Thoracic aorta (tissue), 2 donors: ENCODE data around the gene TJP1. TPM values are rescaled to one million over a fixed set of nuclear protein-coding genes. Genes with fewer than 3 reads are reported as not detected.

Experiments
- ATAC-seq: fragments of 150-250 bp; one replicate; pipeline ENCODE4 v1.8.0; 2017; ENCODE audit warnings: low read depth; ENCODE audit not compliant: insufficient number of reproducible peaks, low FRiP score
- DNase-seq: peaks from one replicate; pipeline ENCODE4 v3.0.0-alpha.2; 2020; ENCODE audit warnings: low spot score
- H3K27ac ChIP-seq, 2 donors: fragments of 200-600 bp; sonication (generic); 1 replicate in 1 of 2; 2 replicates in 1 of 2; pipeline ENCODE4 v1.5.1; 2016; ENCODE audit warnings: mild to moderate bottlenecking in 2 of 2, moderate library complexity in 2 of 2
- H3K27me3 ChIP-seq: fragments of 200-600 bp; sonication (generic); replicated peaks from 2 replicates; pipeline ENCODE4 v1.6.0; 2016; ENCODE audit warnings: mild to moderate bottlenecking; ENCODE audit not compliant: insufficient read depth
- H3K36me3 ChIP-seq: fragments of 200-600 bp; sonication (generic); one replicate; pipeline ENCODE4 v1.5.1; 2016
- H3K4me1 ChIP-seq, 2 donors: fragments of 200-600 bp; sonication (generic); 1 replicate in 1 of 2; 2 replicates in 1 of 2; pipeline versions ENCODE4 v1.5.1 to v1.6.0; 2016; ENCODE audit warnings: low read depth in 2 of 2, mild to moderate bottlenecking in 1 of 2; ENCODE audit not compliant: control insufficient read depth in 1 of 2
- H3K4me3 ChIP-seq: fragments of 200-600 bp; sonication (generic); 2 replicates; pipeline ENCODE4 v1.5.1; 2016; ENCODE audit warnings: mild to moderate bottlenecking
- H3K9me3 ChIP-seq: fragments of 200-600 bp; sonication (generic); 2 replicates; pipeline ENCODE4 v1.5.1; 2016
- CTCF ChIP-seq: fragments of 200-600 bp; sonication (generic); IDR thresholded peaks from one replicate; pipeline ENCODE4 v1.5.1; 2019; ENCODE audit warnings: antibody characterized with exemption
- total RNA-seq, 2 donors: library from RNA; depleted of rRNA; stranded (reverse); fragments of >200 nt; gene quantifications; one replicate each; pipeline versions ENCODE4 v1.1.0 to v1.2.3, GENCODE V29; 2016

Gene TJP1
- total RNA-seq, 2 donors from 2014 or later = 78.4 to 146 TPM

DNA sequence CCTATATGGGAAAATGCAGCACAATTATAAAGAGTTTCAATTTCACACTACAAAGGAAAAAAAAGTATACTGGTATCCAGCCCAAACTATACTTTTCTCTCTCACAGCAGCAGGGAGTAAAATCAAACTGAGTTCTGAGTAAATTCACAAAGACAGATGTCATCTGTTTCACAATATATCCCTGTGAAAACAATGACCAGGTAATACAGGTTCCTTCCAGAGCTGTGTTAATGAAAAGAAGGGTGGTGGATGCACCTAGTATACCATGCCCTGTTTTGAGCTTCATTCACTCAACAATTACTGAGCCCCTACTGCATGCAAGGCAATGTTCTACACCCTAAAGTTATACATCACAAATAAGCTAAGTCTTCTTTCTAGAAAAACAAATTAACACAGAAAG, 108.5 kb downstream of the TJP1 start:
- DNase-seq = no peak
- no peaks in the 10 kb centered on the region for H3K4me1 ChIP-seq
- peaks cover 31% of the 10 kb centered on the region for H3K36me3 ChIP-seq
- H3K27ac ChIP-seq = no peak overlapping the region
- no peak for ATAC-seq
- no peak for TF ChIP-seq CTCF
- no peak overlapping the region for H3K4me3 ChIP-seq
- no peaks in the 10 kb centered on the region for H3K9me3 ChIP-seq
- no peaks in the 10 kb centered on the region for H3K27me3 ChIP-seq

GRCh38 chr15:29712149-29712885, 110.0 kb downstream of the TJP1 start:
- Histone ChIP-seq H3K27me3 (no peaks in the 10 kb centered on the region), H3K36me3 (peaks cover 28% of the 10 kb centered on the region), H3K27ac (no peak overlapping the region), H3K4me3 (no peak overlapping the region), H3K4me1 (no peaks in the 10 kb centered on the region), H3K9me3 (no peaks in the 10 kb centered on the region)
- no peak for DNase-seq
- ATAC-seq = no peak
- TF ChIP-seq CTCF = no peak

- DNase-seq (no peak), ATAC-seq (no peak)
- Histone ChIP-seq H3K27ac (no peak overlapping the region), H3K9me3 (no peaks in the 10 kb centered on the region), H3K4me1 (no peaks in the 10 kb centered on the region), H3K4me3 (no peak overlapping the region), H3K27me3 (no peaks in the 10 kb centered on the region), H3K36me3 (peaks cover 27% of the 10 kb centered on the region)
- TF ChIP-seq CTCF = no peak
Observed at GRCh38 chr15:29711531-29711930, 110.7 kb downstream of the TJP1 start.

GRCh38 chr15:29708519-29708918, 113.7 kb downstream of the TJP1 start:
- Histone ChIP-seq H3K4me1 (no peaks in the 10 kb centered on the region), H3K27me3 (no peaks in the 10 kb centered on the region), H3K36me3 (peaks cover 41% of the 10 kb centered on the region), H3K4me3 (no peak overlapping the region), H3K27ac (no peak overlapping the region), H3K9me3 (no peaks in the 10 kb centered on the region)
- no peak for TF ChIP-seq CTCF
- DNase-seq (no peak), ATAC-seq (no peak)

DNA sequence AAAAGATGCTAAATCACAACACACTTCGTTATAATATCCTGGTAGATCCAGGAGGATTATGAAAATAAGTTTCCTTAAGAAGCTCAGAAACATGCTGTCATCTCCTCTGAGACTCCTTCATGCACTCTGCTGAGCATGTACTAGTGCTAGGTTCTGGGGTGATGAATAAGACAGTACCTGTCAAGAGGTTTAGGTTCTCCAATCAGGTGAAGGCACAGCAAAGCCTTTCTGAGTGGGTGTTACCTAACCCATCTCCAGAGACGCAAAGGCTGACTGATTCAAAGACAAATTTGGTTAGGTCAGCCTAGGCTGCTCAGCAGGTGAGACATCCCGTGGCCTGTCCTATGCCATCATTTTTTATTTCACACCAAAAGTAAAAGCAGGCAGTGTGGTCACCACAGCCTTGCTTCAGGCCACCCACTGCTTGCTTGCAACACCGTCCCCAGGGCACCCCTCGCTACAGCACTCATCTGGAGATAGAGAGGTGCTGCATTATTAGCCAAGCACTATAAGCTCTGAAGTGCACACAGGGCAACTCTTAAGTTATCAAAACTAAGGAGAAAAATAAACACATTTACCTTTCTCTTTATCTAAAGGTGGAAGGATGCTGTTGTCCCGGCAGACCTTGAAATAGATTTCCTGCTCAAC, 117.2 kb downstream of the TJP1 start:
- no peak for ATAC-seq

More for the DNA sequence above, 117.2 kb downstream of the TJP1 start:
- Histone ChIP-seq H3K36me3 (peaks cover 41% of the 10 kb centered on the region), H3K4me3 (no peak overlapping the region), H3K4me1 (no peaks in the 10 kb centered on the region), H3K9me3 (no peaks in the 10 kb centered on the region), H3K27ac (no peak overlapping the region), H3K27me3 (no peaks in the 10 kb centered on the region)
- no peak for TF ChIP-seq CTCF
- DNase-seq = no peak
